ENCODE measurements around the gene TXNDC2.

TXNDC2 gene

DNA sequence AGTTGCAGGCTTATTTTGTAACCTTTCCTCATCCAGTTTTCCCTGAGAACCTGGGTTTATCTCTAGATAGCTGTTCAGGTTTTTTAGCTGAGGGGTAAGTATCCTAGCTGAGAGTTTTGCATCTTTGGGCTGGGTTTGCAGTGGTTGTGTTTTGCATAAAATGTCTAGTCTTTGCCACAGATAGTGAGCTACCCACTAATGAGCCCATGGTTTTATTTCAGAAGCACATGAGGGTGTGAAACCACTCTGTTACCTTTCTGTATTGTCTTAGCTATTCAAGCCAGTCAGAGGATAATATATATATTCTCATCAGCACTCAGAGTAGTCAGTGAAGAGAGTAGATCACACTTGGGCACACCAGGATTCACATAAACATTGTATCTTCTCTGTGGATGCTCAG lies 24.6 kb upstream of the TXNDC2 start:
- TF ChIP-seq CTCF (IDR thresholded peaks at IDR 0.05; ENCODE audit: insufficient read depth, missing control alignments): no peak
- no peak for FAIRE-seq
- DNase-seq (ENCODE audit: insufficient read length, low spot score): no peak

DNA sequence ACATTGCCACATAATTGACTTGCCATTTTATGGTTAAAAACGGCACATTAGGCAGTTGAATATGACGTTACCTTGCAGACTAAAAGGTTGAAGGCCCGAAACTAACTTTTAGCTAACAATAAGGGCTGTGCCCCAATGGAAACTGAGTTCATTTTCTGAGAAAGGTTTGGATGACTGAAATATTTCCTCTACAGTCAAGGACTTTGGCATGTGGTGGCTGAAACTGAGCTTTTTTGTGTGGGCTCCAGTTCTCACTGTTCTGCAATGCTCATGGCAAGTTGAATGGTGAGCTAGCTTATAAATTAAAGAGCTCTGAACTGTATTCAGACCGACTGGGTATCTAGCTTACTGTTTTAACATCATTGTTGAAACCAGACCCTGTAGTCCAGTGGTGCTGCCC lies 23.8 kb upstream of the TXNDC2 start:
- DNase-seq (ENCODE audit: insufficient read length, low spot score) (no peak), FAIRE-seq (no peak)
- no peak for TF ChIP-seq CTCF (IDR thresholded peaks at IDR 0.05; ENCODE audit: insufficient read depth, missing control alignments)

- TF ChIP-seq CTCF (IDR thresholded peaks at IDR 0.05; ENCODE audit: insufficient read depth, missing control alignments): no peak
- no peak for DNase-seq (ENCODE audit: insufficient read length, low spot score)
- FAIRE-seq: no peak
Measured at GRCh38 chr18:9862686-9863085, 23.1 kb upstream of the TXNDC2 start.

- no peak for TF ChIP-seq CTCF (IDR thresholded peaks at IDR 0.05; ENCODE audit: insufficient read depth, missing control alignments)
- FAIRE-seq: no peak
- no peak for DNase-seq (ENCODE audit: insufficient read length, low spot score)
Measured at GRCh38 chr18:9863282-9863681, 22.5 kb upstream of the TXNDC2 start.

GRCh38 chr18:9865764-9866490 lies 19.8 kb upstream of the TXNDC2 start:
- no peak for TF ChIP-seq CTCF (IDR thresholded peaks at IDR 0.05; ENCODE audit: insufficient read depth, missing control alignments)
- FAIRE-seq (no peak), DNase-seq (ENCODE audit: insufficient read length, low spot score) (no peak)

DNA sequence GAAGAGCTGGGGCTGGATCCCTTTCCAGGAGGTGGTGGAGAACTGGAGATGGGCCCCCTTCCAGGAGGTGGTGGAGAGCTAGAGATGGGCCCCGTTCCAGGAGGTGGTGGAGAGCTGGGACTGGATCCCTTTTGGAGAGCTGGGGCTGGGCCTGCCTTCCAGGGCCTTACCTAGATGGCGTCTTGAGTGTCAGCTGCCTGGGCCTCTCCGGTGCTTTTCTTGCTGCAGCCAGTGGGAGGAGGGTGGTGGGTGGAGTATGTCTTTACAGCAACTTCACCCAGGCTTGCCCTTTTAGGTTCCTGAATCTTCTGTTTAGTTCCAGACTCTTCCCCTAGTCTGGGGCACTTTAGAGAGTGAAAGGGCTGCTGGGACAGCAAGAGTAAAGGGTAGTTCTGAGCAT lies 19.1 kb upstream of the TXNDC2 start:
- no peak for FAIRE-seq
- TF ChIP-seq CTCF (IDR thresholded peaks at IDR 0.05; ENCODE audit: insufficient read depth, missing control alignments): no peak
- no peak for DNase-seq (ENCODE audit: insufficient read length, low spot score)

- FAIRE-seq (no peak), DNase-seq (ENCODE audit: insufficient read length, low spot score) (no peak)
- TF ChIP-seq CTCF (IDR thresholded peaks at IDR 0.05; ENCODE audit: insufficient read depth, missing control alignments): no peak
Measured at GRCh38 chr18:9867071-9867594, 18.6 kb upstream of the TXNDC2 start.

Measured in D721Med (cell line).